B cell (primary cell): ENCODE measurements around the gene PRPF19. TPM values are rescaled to one million over a fixed set of nuclear protein-coding genes. Genes with fewer than 3 reads are reported as not detected.
A peak's percentile ranks its signal among the peaks of the same experiment; 100 is the strongest.

Experiments
- ATAC-seq: fragments of 200-7000 bp; cut with Tn5 transposase; one replicate; pipeline ENCODE4 v1.10.0; 2021; ENCODE audit warnings: low read depth, mild to moderate bottlenecking, moderate number of reproducible peaks, moderate library complexity
- CTCF ChIA-PET: fragments of 350-600 bp; sonication (Branson Sonifier 250); formaldehyde crosslinking; loops from one replicate; lab custom pipeline; 2021; ENCODE audit warnings: antibody characterized with exemption, inconsistent platforms; lab: Charles Lee
- POLR2A ChIA-PET: fragments of 350-600 bp; sonication (Branson Sonifier 250); formaldehyde crosslinking; loops from one replicate; lab custom pipeline; 2021; ENCODE audit warnings: antibody characterized with exemption; lab: Charles Lee
- DNase-seq: peaks from one replicate; pipeline ENCODE4 v3.0.0; 2013
- H2AFZ ChIP-seq: 2 replicates; pipeline ENCODE4 v1.6.1; 2012; ENCODE audit warnings: mild to moderate bottlenecking, low read depth, low read length; ENCODE audit not compliant: insufficient read depth, poor library complexity, severe bottlenecking
- H3K27ac ChIP-seq, 2 donors: 1 replicate in 1 of 2; 2 replicates in 1 of 2; pipeline ENCODE4 v1.5.1; 2012 to 2013; ENCODE audit warnings: low read length in 2 of 2, mild to moderate bottlenecking in 2 of 2, moderate library complexity in 1 of 2
- H3K27me3 ChIP-seq, 4 experiments: fragments of 200-600 bp in 1 of 4; sonication (generic) in 1 of 4; replicated peaks in 1 of 4; 1 replicate in 2 of 4; 2 replicates in 2 of 4; pipeline versions ENCODE4 v1.6.1 to v1.7.0; 2013 to 2016; ENCODE audit warnings: low read length in 3 of 4, mild to moderate bottlenecking in 2 of 4, mixed read lengths in 1 of 4, moderate library complexity in 1 of 4; ENCODE audit not compliant: insufficient read depth in 4 of 4, control insufficient read depth in 3 of 4; ENCODE audit errors: control extremely low read depth in 1 of 4
- H3K36me3 ChIP-seq, 2 experiments: replicated peaks in 1 of 2; 1 replicate in 1 of 2; 2 replicates in 1 of 2; pipeline versions ENCODE4 v1.6.1 to v1.7.1; 2013; ENCODE audit warnings: low read length in 1 of 2; ENCODE audit not compliant: insufficient read depth in 2 of 2, control insufficient read depth in 1 of 2; ENCODE audit errors: control extremely low read depth in 1 of 2, extremely low read depth in 1 of 2
- H3K4me1 ChIP-seq, 2 donors: fragments of 200-600 bp in 1 of 2; sonication (generic) in 1 of 2; 1 replicate in 1 of 2; 2 replicates in 1 of 2; pipeline versions ENCODE4 v1.5.1 to v1.6.1; 2013 to 2017; ENCODE audit warnings: low read length in 2 of 2; ENCODE audit not compliant: control insufficient read depth in 2 of 2, insufficient read depth in 2 of 2
- H3K4me2 ChIP-seq: replicated peaks from 2 replicates; pipeline ENCODE3; 2012; ENCODE audit warnings: mild to moderate bottlenecking, low read depth, low read length; ENCODE audit not compliant: poor library complexity, severe bottlenecking
- H3K4me3 ChIP-seq, 5 experiments: fragments of 200-600 bp in 1 of 5; sonication (generic) in 1 of 5; 1 replicate in 3 of 5; 2 replicates in 2 of 5; pipeline versions ENCODE4 v1.5.1 to v1.7.0; 2011 to 2016; ENCODE audit warnings: low read length in 4 of 5, mild to moderate bottlenecking in 4 of 5, low read depth in 2 of 5, control low read depth in 1 of 5, moderate library complexity in 1 of 5; ENCODE audit not compliant: insufficient read depth in 1 of 5; ENCODE audit errors: control extremely low read depth in 1 of 5, extremely low read depth in 1 of 5
- H3K79me2 ChIP-seq: fragments of 200-600 bp; sonication (generic); one replicate; pipeline ENCODE4 v1.6.0; 2016; ENCODE audit warnings: low read length; ENCODE audit not compliant: control insufficient read depth, insufficient read depth
- H3K9ac ChIP-seq: fragments of 200-600 bp; sonication (generic); 2 replicates; pipeline ENCODE4 v1.6.1; 2017; ENCODE audit warnings: mild to moderate bottlenecking, low read length, moderate library complexity
- H3K9me3 ChIP-seq, 3 donors: one replicate each; pipeline versions ENCODE4 v1.6.1 to v1.7.1; 2013; ENCODE audit warnings: low read length in 2 of 3; ENCODE audit not compliant: control insufficient read depth in 2 of 3, insufficient read depth in 1 of 3; ENCODE audit errors: control extremely low read depth in 1 of 3
- H4K20me1 ChIP-seq: 2 replicates; pipeline ENCODE4 v1.6.0; 2012; ENCODE audit warnings: mild to moderate bottlenecking, low read length; ENCODE audit not compliant: insufficient read depth, control insufficient read depth, poor library complexity, severe bottlenecking
- H3K27ac Mint-ChIP-seq: one replicate; pipeline ENCODE4 v1.8.0; 2021; ENCODE audit warnings: mixed read lengths
- H3K27me3 Mint-ChIP-seq: one replicate; pipeline ENCODE4 v1.8.0; 2021; ENCODE audit warnings: mixed read lengths
- H3K4me1 Mint-ChIP-seq: one replicate; pipeline ENCODE4 v1.8.0; 2021; ENCODE audit warnings: mixed read lengths
- H3K4me3 Mint-ChIP-seq: one replicate; pipeline ENCODE4 v1.8.0; 2021; ENCODE audit warnings: mixed read lengths
- H3K9me3 Mint-ChIP-seq: one replicate; pipeline ENCODE4 v1.8.0; 2022; ENCODE audit warnings: mixed read lengths; ENCODE audit not compliant: insufficient read depth
- CTCF ChIP-seq: fragments of 200-600 bp; IDR thresholded peaks from one replicate; pipeline ENCODE4 v1.8.0; 2022; ENCODE audit warnings: antibody characterized with exemption, mild to moderate bottlenecking
- EZH2 ChIP-seq: IDR thresholded peaks from 2 replicates; pipeline ENCODE4 v1.6.1; 2012; ENCODE audit warnings: borderline replicate concordance, low read depth, mild to moderate bottlenecking, moderate library complexity, low read length; ENCODE audit not compliant: insufficient read depth, poor library complexity, severe bottlenecking
- WGBS: methylation state at CpG from one replicate; pipeline ENCODE4 v1.1.5; 2013; ENCODE audit warnings: missing lambda C conversion rate; ENCODE audit not compliant: insufficient coverage; 5-methylcytosine and 5-hydroxymethylcytosine counted together
- intact Hi-C: fragments of 100-400 bp; cut with micrococcal nuclease; formaldehyde crosslinking; loops from one replicate; pipeline ENCODE4 v1.10.0; 2022
- polyA plus RNA-seq: library from polyadenylated mRNA; depleted of rRNA; stranded (reverse); fragments of >200 nt; gene quantifications from 2 replicates; pipeline ENCODE4 v1.2.3, GENCODE V29; 2012
- total RNA-seq, 2 donors: library from RNA; stranded (reverse); fragments of 120-200 nt in 1 of 2; gene quantifications; 1 replicate in 1 of 2; 2 replicates in 1 of 2; pipeline versions ENCODE4 v1.2.3 to v1.2.4, GENCODE V29; 2013 to 2022

The PRPF19 gene
- total and polyA plus RNA-seq, 2 donors (not counting 1 experiment from before 2014, with no cell fraction given), result 41.8 to 89.9 TPM

GRCh38 chr11:60941371-60942119 is 35.2 kb upstream of the PRPF19 start:
- no peak overlapping the region for H2AFZ ChIP-seq
- peaks cover 4 to 82% of the 10 kb centered on the region in 2 experiments for H3K36me3 ChIP-seq
- CTCF ChIA-PET, result interaction anchor here (1.0 to 2.5 kb wide), 5 partner anchors 8 to 111 kb away, joined by 3 to 9 read pairs (median 5); no protein-coding TSS in a partner anchor
- no peak overlapping the region for H3K4me3 ChIP-seq
- peak overlapping the region in 1 of 2 donors; percentile 40 for H3K27ac ChIP-seq
- no peak for TF ChIP-seq CTCF
- no peak for TF ChIP-seq EZH2
- peaks cover 46% of the 10 kb centered on the region for H3K4me1 Mint-ChIP-seq
- no peaks in the 10 kb centered on the region for H3K9me3 ChIP-seq
- peaks cover 17 to 25% of the 10 kb centered on the region in 2 donors for H3K4me1 ChIP-seq
- H3K4me2 ChIP-seq, result peak overlapping the region; percentile 23
- POLR2A ChIA-PET, result interaction anchor here (0.8 kb wide), 1 partner anchor 26 kb away, joined by 3 read pairs; no protein-coding TSS in a partner anchor
- H3K4me3 Mint-ChIP-seq, result no peak overlapping the region
- ATAC-seq, result no peak
- H3K79me2 ChIP-seq, result peaks cover 26% of the 10 kb centered on the region
- no peaks in the 10 kb centered on the region for H3K9me3 Mint-ChIP-seq
- intact Hi-C loops, result no loop called here
- peaks cover 59% of the 10 kb centered on the region for H4K20me1 ChIP-seq
- H3K9ac ChIP-seq, result no peak overlapping the region
- no peak for DNase-seq
- H3K27me3 ChIP-seq, result no peaks in the 10 kb centered on the region
- 56% methylated on average over 5 of the region's 6 CpGs for WGBS
- peak overlapping the region; percentile 76 for H3K27ac Mint-ChIP-seq
- H3K27me3 Mint-ChIP-seq, result no peaks in the 10 kb centered on the region

- DNase-seq, result no peak
- no peak overlapping the region for H3K27ac ChIP-seq
- no peak for ATAC-seq
- no peak overlapping the region for H3K4me3 ChIP-seq
- no CpG with 5 or more reads among the region's 2 CpGs for WGBS
- ChIA-PET CTCF (interaction anchor here (0.8 to 2.5 kb wide), 7 partner anchors 14 to 109 kb away, joined by 3 to 9 read pairs (median 5); no protein-coding TSS in a partner anchor), POLR2A (interaction anchor here (0.5 to 0.8 kb wide), 4 partner anchors 8 to 188 kb away, joined by 3 to 6 read pairs (median 4); partner anchors contain the start of gene CD5)
- intact Hi-C loops, result no loop called here
- no peak overlapping the region for H3K4me3 Mint-ChIP-seq
- peaks cover 46% of the 10 kb centered on the region for H4K20me1 ChIP-seq
- peaks cover 33% of the 10 kb centered on the region for H3K4me1 Mint-ChIP-seq
- H3K27me3 ChIP-seq, result no peaks in the 10 kb centered on the region
- peak overlapping the region; percentile 7 for H3K27ac Mint-ChIP-seq
- no peaks in the 10 kb centered on the region for H3K9me3 ChIP-seq
- peaks cover 17 to 25% of the 10 kb centered on the region in 2 donors for H3K4me1 ChIP-seq
- no peak overlapping the region for H3K9ac ChIP-seq
- H3K4me2 ChIP-seq, result no peak overlapping the region
- no peaks in the 10 kb centered on the region for H3K27me3 Mint-ChIP-seq
- TF ChIP-seq CTCF (no peak), EZH2 (no peak)
- H2AFZ ChIP-seq, result no peak overlapping the region
- no peaks in the 10 kb centered on the region for H3K9me3 Mint-ChIP-seq
- peaks cover 2 to 66% of the 10 kb centered on the region in 2 experiments for H3K36me3 ChIP-seq
- peaks cover 10% of the 10 kb centered on the region for H3K79me2 ChIP-seq
Observed at GRCh38 chr11:60939855-60940254, 33.5 kb upstream of the PRPF19 start.
